K562 (cell line): ENCODE results near the gene RNF187. TPM values are rescaled to one million over a fixed set of nuclear protein-coding genes. Genes with fewer than 3 reads are reported as not detected.

Experiments used
- ATAC-seq: fragments of 200-7000 bp; cut with Tn5 transposase; 3 replicates; pipeline ENCODE4 v1.9.1; 2020; ENCODE audit warnings: moderate library complexity
- BruUV-seq: library from RNA; stranded (reverse); fragments of 400-500 nt; replicated peaks from 2 replicates; lab custom pipeline; 2021; lab: Mats Ljungman, UMichigan
- CTCF ChIA-PET: fragments of 300-600 bp; formaldehyde crosslinking; extraction: SDS; loops from one replicate; lab custom pipeline; 2021; ENCODE audit warnings: low intra/inter-chr PET ratio; lab: Yijun Ruan, JAX
- POLR2A ChIA-PET: fragments of 300-600, 350-650 bp; sonication (Branson Sonifier 250); formaldehyde crosslinking; extraction: SDS; loops from one replicate; lab custom pipeline; 2021; ENCODE audit warnings: antibody characterized with exemption, inconsistent platforms; lab: Yijun Ruan, JAX
- DNase-seq, 4 experiments: peaks; one replicate each; pipeline versions ENCODE4 v3.0.0 to v3.0.0-alpha.2; 2011 to 2018; ENCODE audit warnings: low spot score in 3 of 4, mixed read lengths in 3 of 4; ENCODE audit errors: extremely low read depth in 1 of 4
- FAIRE-seq: peaks from 2 replicates; lab custom pipeline; 2011; peaks lifted over from hg19 to GRCh38; lab: Jason Lieb, UNC
- H2AFZ ChIP-seq: 2 replicates; pipeline ENCODE4 v1.6.0; 2011; ENCODE audit warnings: low read depth, low read length, control low read depth, inconsistent platforms
- H3K27ac ChIP-seq: fragments of 200-600 bp; 3 replicates; pipeline ENCODE4 v1.8.0; 2011; ENCODE audit warnings: low read depth, mild to moderate bottlenecking, control low read depth, inconsistent platforms, low read length, moderate library complexity, mixed read lengths; ENCODE audit errors: extremely low read depth
- H3K27me3 ChIP-seq, 2 experiments: fragments of 300-600 bp in 1 of 2; 2 replicates in 1 of 2; 3 replicates in 1 of 2; pipeline versions ENCODE4 v1.6.0 to v1.8.0; 2011; ENCODE audit warnings: inconsistent platforms in 2 of 2, low read length in 2 of 2, mild to moderate bottlenecking in 1 of 2, mixed read lengths in 1 of 2, moderate library complexity in 1 of 2; ENCODE audit not compliant: control insufficient read depth in 2 of 2, insufficient read depth in 2 of 2
- H3K36me3 ChIP-seq: fragments of 300-600 bp; 3 replicates; pipeline ENCODE4 v1.8.0; 2011; ENCODE audit warnings: mild to moderate bottlenecking, low read length, inconsistent platforms; ENCODE audit not compliant: control insufficient read depth, insufficient read depth
- H3K4me1 ChIP-seq, 2 experiments: fragments of 200-600 bp in 1 of 2; replicated peaks in 1 of 2; 2 replicates in 1 of 2; 3 replicates in 1 of 2; pipeline versions ENCODE4 v1.5.1 to v1.8.0; 2011; ENCODE audit warnings: inconsistent platforms in 2 of 2, low read length in 2 of 2, mild to moderate bottlenecking in 1 of 2, mixed read lengths in 1 of 2, moderate library complexity in 1 of 2; ENCODE audit not compliant: control insufficient read depth in 2 of 2, insufficient read depth in 2 of 2
- H3K4me2 ChIP-seq: 2 replicates; pipeline ENCODE4 v1.6.1; 2011; ENCODE audit warnings: low read length, control low read depth, inconsistent platforms, mixed read lengths; ENCODE audit not compliant: insufficient read depth
- H3K4me3 ChIP-seq: fragments of 200-600 bp; sonication (generic), shearing (Covaris generic); 2 replicates; pipeline ENCODE4 v1.5.1; 2016; ENCODE audit warnings: control low read depth, inconsistent platforms
- H3K79me2 ChIP-seq: fragments of 200-600 bp; 3 replicates; pipeline ENCODE4 v1.8.0; 2011; ENCODE audit warnings: low read length, inconsistent platforms; ENCODE audit not compliant: control insufficient read depth, insufficient read depth
- H3K9ac ChIP-seq, 2 experiments: 2 replicates each; pipeline versions ENCODE4 v1.6.0 to v1.6.1; 2011; ENCODE audit warnings: low read depth in 2 of 2, low read length in 2 of 2, control low read depth in 1 of 2, inconsistent platforms in 1 of 2, mild to moderate bottlenecking in 1 of 2, mixed read lengths in 1 of 2; ENCODE audit not compliant: insufficient read depth in 1 of 2
- H3K9me1 ChIP-seq: one replicate; pipeline ENCODE4 v1.6.0; 2011; ENCODE audit warnings: inconsistent platforms, mild to moderate bottlenecking, low read length, moderate library complexity; ENCODE audit not compliant: control insufficient read depth, insufficient read depth
- H3K9me3 ChIP-seq: replicated peaks from 2 replicates; pipeline ENCODE4 v1.5.1; 2011; ENCODE audit warnings: low read depth, low read length, inconsistent platforms; ENCODE audit not compliant: control insufficient read depth, insufficient read depth
- H4K20me1 ChIP-seq: replicated peaks from 2 replicates; pipeline ENCODE4 v1.6.1; 2011; ENCODE audit warnings: low read length, inconsistent platforms, mixed read lengths; ENCODE audit not compliant: control insufficient read depth, insufficient read depth
- KAT7 ChIP-seq: sonication (generic); formaldehyde crosslinking; IDR thresholded peaks from 2 replicates; pipeline ENCODE4 v1.8.0; 2022; ENCODE audit warnings: missing genetic modification reagents, mild to moderate bottlenecking, borderline replicate concordance
- TCF7 ChIP-seq: sonication (generic); IDR thresholded peaks from 2 replicates; pipeline ENCODE4 v1.6.1; 2016; ENCODE audit warnings: antibody characterized with exemption, borderline replicate concordance
- ZNF431 ChIP-seq: sonication (generic); formaldehyde crosslinking; IDR thresholded peaks from 2 replicates; pipeline ENCODE4 v1.8.0; 2022; ENCODE audit warnings: mild to moderate bottlenecking, missing genetic modification reagents
- WGBS: fragments of 100-300 bp; shearing (Covaris generic); methylation state at CpG from one replicate; pipeline ENCODE4 v1.1.6; 2016; ENCODE audit warnings: low coverage, mixed read lengths; ENCODE audit not compliant: insufficient coverage; ENCODE audit errors: missing lambda C conversion rate; 5-methylcytosine and 5-hydroxymethylcytosine counted together
- in situ Hi-C: fragments of 300-500 bp; cut with MboI; formaldehyde crosslinking; loops from 4 replicates; pipeline ENCODE4 v1.15.0; 2018; ENCODE audit warnings: inconsistent platforms, mixed read lengths
- intact Hi-C: fragments of 100-400 bp; cut with micrococcal nuclease; formaldehyde crosslinking; loops from 2 replicates; pipeline ENCODE4 v1.14.2; 2022
- polyA plus RNA-seq, 8 experiments: library from polyadenylated mRNA; depleted of rRNA in 4 of 8; stranded (reverse) in 5 of 8; unstranded in 3 of 8; fragments of >200 nt; fragmentation: Nextera tagmentation in 2 of 8; fragmentation: Illumina TruSeq in 1 of 8; extraction: Ambion mirVana in 2 of 8; extraction: Trizol in 1 of 8; gene quantifications; 2 replicates each; pipeline versions ENCODE4 v1.2.1 to v1.2.3, GENCODE V29; 2011 to 2014; ENCODE audit warnings: inconsistent platforms in 1 of 8, missing spikeins in 1 of 8
- total RNA-seq, 7 experiments: library from RNA; depleted of rRNA in 6 of 7; stranded (reverse); fragments of >200 nt in 6 of 7; fragmentation: Illumina TruSeq in 2 of 7; extraction: Trizol in 2 of 7; gene quantifications; 2 replicates each; pipeline versions ENCODE4 v1.2.1 to v1.2.3, GENCODE V29; 2011 to 2021; ENCODE audit warnings: low replicate concordance in 1 of 7

The RNF187 gene
- total and polyA plus RNA-seq, 9 of the 15 experiments (the other 6 are each of a cell fraction or from before 2014, with no cell fraction given), result 2.3 to 119 (median 41.9) TPM

- TF ChIP-seq TCF7, result no peak
Observed at GRCh38 chr1:228469413-228470162, 17.6 kb upstream of the RNF187 start (continued).

DNA sequence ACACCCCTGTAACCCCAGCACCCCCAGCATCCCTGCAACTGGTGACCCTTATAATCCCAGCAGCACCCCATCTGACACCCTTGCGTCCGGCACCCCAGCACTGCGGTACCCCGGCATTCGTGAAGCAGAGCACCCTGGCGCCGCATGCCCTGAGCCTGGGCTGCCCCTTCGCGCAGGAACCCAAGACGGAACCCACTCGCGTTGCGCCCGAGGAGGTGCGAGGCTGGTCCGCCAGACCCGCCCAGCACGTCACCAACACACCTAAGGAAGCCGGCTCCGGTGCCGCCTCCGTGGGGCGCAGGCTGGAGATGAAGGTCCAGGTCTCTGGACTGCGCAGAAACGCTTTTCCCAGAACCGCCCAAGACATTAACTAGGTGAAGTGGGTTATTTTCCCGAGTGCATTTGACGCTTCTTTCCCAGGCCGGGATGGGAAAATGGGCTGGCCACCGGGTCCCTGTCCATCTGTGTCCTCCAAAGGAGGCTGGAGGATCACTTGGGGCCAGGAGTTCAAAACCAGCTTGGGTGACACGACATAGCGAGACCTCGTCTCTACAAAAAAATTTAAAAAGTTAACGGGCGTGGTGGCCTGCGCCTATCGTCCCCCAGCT is 15.9 kb upstream of the RNF187 start:
- no peak for DNase-seq
- H3K79me2 ChIP-seq, result no peaks in the 10 kb centered on the region
- no peaks in the 10 kb centered on the region for H3K9me1 ChIP-seq
- in situ Hi-C loops (no loop called here), intact Hi-C loops (no loop called here)
- H3K27ac ChIP-seq, result no peak overlapping the region
- H3K36me3 ChIP-seq, result no peaks in the 10 kb centered on the region
- POLR2A ChIA-PET, result interaction anchor here (1.8 to 2.3 kb wide), 3 partner anchors 8 to 18 kb away, joined by 9 to 12 read pairs (median 10); a partner anchor contains a TSS
- no peak overlapping the region for H3K4me3 ChIP-seq
- peaks cover 0 to 11% of the 10 kb centered on the region in 2 experiments; a peak in 3 of 5 replicates for H3K27me3 ChIP-seq
- H3K9ac ChIP-seq, result no peak overlapping the region
- no peaks in the 10 kb centered on the region for H4K20me1 ChIP-seq
- CTCF ChIA-PET, result interaction anchor here (0.8 to 1.6 kb wide), 2 partner anchors 13 to 44 kb away, joined by 4 to 10 read pairs; a partner anchor contains a TSS
- no peak overlapping the region for H2AFZ ChIP-seq
- no peak overlapping the region for H3K4me2 ChIP-seq
- TF ChIP-seq ZNF431 (CRISPR knock-in tag) (0 out of 2 replicates have a peak, but pooled peaks have one; percentile 18), KAT7 (CRISPR knock-in tag) (no peak)
- 78% methylated on average over 34 of the region's 37 CpGs for whole genome bisulfite sequencing
- H3K9me3 ChIP-seq, result no peaks in the 10 kb centered on the region
- no peak for FAIRE-seq
- no peak for ATAC-seq
- no TSS peak for BruUV-seq
- H3K4me1 ChIP-seq, result peaks cover 19 to 21% of the 10 kb centered on the region in 2 experiments
